Activated CD8-positive, alpha-beta T cell treated with anti-CD3 and anti-CD28 coated beads for 36 hours (primary cell): ENCODE data around the gene XPO5. TPM values are rescaled to one million over a fixed set of nuclear protein-coding genes. Genes with fewer than 3 reads are reported as not detected.
"Not testable (repeated sequence)": the region's sequence is repeated elsewhere in the genome, so short reads cannot be mapped to it uniquely, and the experiment has no call there.

Experiments used
- ATAC-seq: fragments of 200-7000 bp; cut with Tn5 transposase; one replicate; pipeline ENCODE4 v1.10.0; 2021; ENCODE audit warnings: mild to moderate bottlenecking, moderate library complexity
- CTCF ChIA-PET: fragments of 350-600 bp; sonication (Branson Sonifier 250); formaldehyde crosslinking; loops from one replicate; lab custom pipeline; 2021; ENCODE audit warnings: antibody characterized with exemption; lab: Charles Lee
- POLR2A ChIA-PET: fragments of 350-600 bp; sonication (Branson Sonifier 250); formaldehyde crosslinking; loops from one replicate; lab custom pipeline; 2021; ENCODE audit warnings: antibody characterized with exemption; lab: Charles Lee
- DNase-seq: peaks from one replicate; pipeline ENCODE4 v3.0.0-alpha.2; 2020
- H3K27ac Mint-ChIP-seq: one replicate; pipeline ENCODE4 v1.8.0; 2021; ENCODE audit warnings: mild to moderate bottlenecking, mixed read lengths
- H3K27me3 Mint-ChIP-seq: one replicate; pipeline ENCODE4 v1.8.0; 2021; ENCODE audit warnings: mixed read lengths
- H3K36me3 Mint-ChIP-seq: one replicate; pipeline ENCODE4 v1.8.0; 2021; ENCODE audit warnings: low read depth, mixed read lengths
- H3K4me1 Mint-ChIP-seq: one replicate; pipeline ENCODE4 v1.8.0; 2021; ENCODE audit warnings: low read depth, mixed read lengths
- H3K4me3 Mint-ChIP-seq: one replicate; pipeline ENCODE4 v1.8.0; 2021; ENCODE audit warnings: mild to moderate bottlenecking, moderate library complexity, mixed read lengths
- H3K9me3 Mint-ChIP-seq: one replicate; pipeline ENCODE4 v1.8.0; 2021; ENCODE audit warnings: mixed read lengths
- CTCF ChIP-seq: fragments of 200-600 bp; IDR thresholded peaks from one replicate; pipeline ENCODE4 v1.8.0; 2022; ENCODE audit warnings: antibody characterized with exemption, mild to moderate bottlenecking
- intact Hi-C: fragments of 100-400 bp; cut with micrococcal nuclease; formaldehyde crosslinking; loops from one replicate; pipeline ENCODE4 v1.10.0; 2022
- total RNA-seq, 2 experiments: library from RNA; stranded (reverse); gene quantifications; one replicate each; pipeline ENCODE4 v1.2.3, GENCODE V29; 2021

The XPO5 gene
- total RNA-seq, 2 experiments from 2014 or later = 92.3 to 92.6 TPM

- peak; percentile 75 for TF ChIP-seq CTCF
- Mint-ChIP-seq H3K4me1 (peaks cover 2% of the 10 kb centered on the region), H3K27me3 (no peaks in the 10 kb centered on the region), H3K9me3 (no peaks in the 10 kb centered on the region), H3K27ac (no peak overlapping the region), H3K4me3 (no peak overlapping the region), H3K36me3 (peaks cover 30% of the 10 kb centered on the region)
- DNase-seq (peak; percentile 82), ATAC-seq (peak; percentile 45)
- intact Hi-C loops = no loop called here
- CTCF ChIA-PET = interaction anchor here (0.7 to 3.0 kb wide), 32 partner anchors 8 to 470 kb away, joined by 3 to 33 read pairs (median 6); partner anchors contain the start of genes GTPBP2, MAD2L1BP, POLH and POLR1C
- POLR2A ChIA-PET = interaction anchor here (0.7 to 1.2 kb wide), 4 partner anchors 11 to 617 kb away, joined by 3 to 4 read pairs (median 3); partner anchors contain the start of genes POLH and XPO5
These were observed 32.5 kb upstream of the XPO5 start for GRCh38 chr6:43608310-43608763.

- CTCF ChIA-PET = interaction anchor here (1.2 kb wide), 1 partner anchor 682 kb away, joined by 3 read pairs; no protein-coding TSS in a partner anchor
- no peak for TF ChIP-seq CTCF
- POLR2A ChIA-PET = no interaction called here
- H3K27me3 Mint-ChIP-seq = no peaks in the 10 kb centered on the region
- H3K9me3 Mint-ChIP-seq = no peaks in the 10 kb centered on the region
- H3K4me1 Mint-ChIP-seq = peaks cover 2% of the 10 kb centered on the region
- DNase-seq = no peak
- no peak overlapping the region for H3K27ac Mint-ChIP-seq
- ATAC-seq = no peak
- intact Hi-C loops = no loop called here
- peaks cover 36% of the 10 kb centered on the region for H3K36me3 Mint-ChIP-seq
- H3K4me3 Mint-ChIP-seq = no peak overlapping the region
These were observed 30.2 kb upstream of the XPO5 start for GRCh38 chr6:43606019-43606418.

- DNase-seq (no peak), ATAC-seq (no peak)
- intact Hi-C loops = no loop called here
- H3K4me1 Mint-ChIP-seq = peaks cover 2% of the 10 kb centered on the region
- H3K9me3 Mint-ChIP-seq = no peaks in the 10 kb centered on the region
- no peak overlapping the region for H3K27ac Mint-ChIP-seq
- H3K36me3 Mint-ChIP-seq = peaks cover 36% of the 10 kb centered on the region
- POLR2A ChIA-PET = interaction anchor here (1.0 kb wide), 1 partner anchor 14 kb away, joined by 3 read pairs; no protein-coding TSS in a partner anchor
- CTCF ChIA-PET = interaction anchor here (1.3 kb wide), 1 partner anchor 25 kb away, joined by 3 read pairs; no protein-coding TSS in a partner anchor
- H3K4me3 Mint-ChIP-seq = no peak overlapping the region
- H3K27me3 Mint-ChIP-seq = no peaks in the 10 kb centered on the region
- TF ChIP-seq CTCF = no peak
These were observed 28.3 kb upstream of the XPO5 start for GRCh38 chr6:43604174-43604573.

GRCh38 chr6:43600595-43600994, 24.8 kb upstream of the XPO5 start:
- no peak for ATAC-seq
- Mint-ChIP-seq H3K9me3 (no peaks in the 10 kb centered on the region), H3K36me3 (peaks cover 24% of the 10 kb centered on the region), H3K27ac (no peak overlapping the region), H3K4me3 (no peak overlapping the region), H3K27me3 (no peaks in the 10 kb centered on the region), H3K4me1 (no peaks in the 10 kb centered on the region)
- CTCF ChIA-PET = interaction anchor here (1.8 to 1.9 kb wide), 2 partner anchors 8 to 48 kb away, joined by 3 to 9 read pairs; no protein-coding TSS in a partner anchor
- intact Hi-C loops = no loop called here
- TF ChIP-seq CTCF = no peak
- no peak for DNase-seq
- POLR2A ChIA-PET = no interaction called here

GRCh38 chr6:43593938-43594337, 18.1 kb upstream of the XPO5 start:
- intact Hi-C loops = no loop called here
- Mint-ChIP-seq H3K4me1 (no peaks in the 10 kb centered on the region), H3K36me3 (peaks cover 21% of the 10 kb centered on the region), H3K27ac (no peak overlapping the region), H3K4me3 (no peak overlapping the region), H3K27me3 (no peaks in the 10 kb centered on the region), H3K9me3 (no peaks in the 10 kb centered on the region)
- ATAC-seq (no peak), DNase-seq (no peak)
- ChIA-PET POLR2A (interaction anchor here (0.8 kb wide), 1 partner anchor 23 kb away, joined by 3 read pairs; no protein-coding TSS in a partner anchor), CTCF (interaction anchor here (1.2 to 1.8 kb wide), 3 partner anchors 11 to 15 kb away, joined by 4 to 8 read pairs (median 4); no protein-coding TSS in a partner anchor)
- no peak for TF ChIP-seq CTCF

GRCh38 chr6:43589564-43589963, 13.7 kb upstream of the XPO5 start:
- intact Hi-C loops, DNase-seq, CTCF ChIA-PET, POLR2A ChIA-PET, H3K4me3 Mint-ChIP-seq, H3K27ac Mint-ChIP-seq, ATAC-seq, H3K9me3 Mint-ChIP-seq, H3K4me1 Mint-ChIP-seq, H3K27me3 Mint-ChIP-seq: not testable (repeated sequence)
- H3K36me3 Mint-ChIP-seq = peaks cover 33% of the 10 kb centered on the region
